Breast epithelium (tissue), 4 donors: ENCODE measurements around the gene SPACA7. TPM values are rescaled to one million over a fixed set of nuclear protein-coding genes. Genes with fewer than 3 reads are reported as not detected.

Experiments used
- DNase-seq, 2 donors: peaks; one replicate each; pipeline ENCODE4 v3.0.0-alpha.2; 2019; ENCODE audit warnings: low spot score in 2 of 2
- H3K27ac ChIP-seq, 2 donors: fragments of 200-600 bp; sonication (generic) in 1 of 2; one replicate each; pipeline ENCODE4 v1.5.1; 2016 to 2019; ENCODE audit warnings: mild to moderate bottlenecking in 1 of 2
- H3K27me3 ChIP-seq, 2 donors: fragments of 200-600 bp; sonication (generic) in 1 of 2; one replicate each; pipeline versions ENCODE4 v1.5.1 to v1.6.0; 2017 to 2019; ENCODE audit warnings: control low read depth in 1 of 2, mild to moderate bottlenecking in 1 of 2
- H3K36me3 ChIP-seq: fragments of 200-600 bp; one replicate; pipeline ENCODE4 v1.5.1; 2019
- H3K4me1 ChIP-seq, 2 donors: fragments of 200-600 bp; sonication (generic); one replicate each; pipeline ENCODE4 v1.5.1; 2016 to 2019; ENCODE audit warnings: control low read depth in 1 of 2
- H3K4me3 ChIP-seq, 3 donors: fragments of 200-600 bp; sonication (generic); 1 replicate in 2 of 3; 2 replicates in 1 of 3; pipeline ENCODE4 v1.5.1; 2016 to 2019; ENCODE audit warnings: mild to moderate bottlenecking in 3 of 3, moderate library complexity in 2 of 3
- H3K9me3 ChIP-seq, 2 donors: fragments of 200-600 bp; sonication (generic) in 1 of 2; one replicate each; pipeline ENCODE4 v1.5.1; 2016 to 2019; ENCODE audit warnings: control low read depth in 1 of 2
- POLR2A ChIP-seq: fragments of 450-650 bp; IDR thresholded peaks from one replicate; pipeline ENCODE4 v1.6.1; 2016; ENCODE audit warnings: antibody characterized with exemption, mild to moderate bottlenecking, moderate library complexity
- POLR2AphosphoS5 ChIP-seq, 3 donors: sonication (generic); formaldehyde crosslinking; IDR thresholded peaks; one replicate each; pipeline ENCODE4 v1.6.1; 2017; ENCODE audit warnings: antibody characterized with exemption in 3 of 3
- intact Hi-C: fragments of 100-400 bp; cut with DNase I; formaldehyde crosslinking; loops from one replicate; pipeline ENCODE4 v1.15.1; 2023; ENCODE audit warnings: low total_unique reads
- total RNA-seq, 3 donors: library from RNA; depleted of rRNA; stranded (reverse); fragments of >200 nt; gene quantifications; one replicate each; pipeline ENCODE4 v1.1.0, GENCODE V29; 2016
- TF ChIP-seq, protein P1 (sequence below), 3 donors: fragments of 450-650 bp; IDR thresholded peaks; one replicate each; pipeline ENCODE4 v1.5.1; 2016 to 2017; ENCODE audit warnings: antibody characterized with exemption in 3 of 3, mild to moderate bottlenecking in 3 of 3, moderate library complexity in 3 of 3

Gene SPACA7
- total RNA-seq, 3 donors from 2014 or later = not detected

DNA sequence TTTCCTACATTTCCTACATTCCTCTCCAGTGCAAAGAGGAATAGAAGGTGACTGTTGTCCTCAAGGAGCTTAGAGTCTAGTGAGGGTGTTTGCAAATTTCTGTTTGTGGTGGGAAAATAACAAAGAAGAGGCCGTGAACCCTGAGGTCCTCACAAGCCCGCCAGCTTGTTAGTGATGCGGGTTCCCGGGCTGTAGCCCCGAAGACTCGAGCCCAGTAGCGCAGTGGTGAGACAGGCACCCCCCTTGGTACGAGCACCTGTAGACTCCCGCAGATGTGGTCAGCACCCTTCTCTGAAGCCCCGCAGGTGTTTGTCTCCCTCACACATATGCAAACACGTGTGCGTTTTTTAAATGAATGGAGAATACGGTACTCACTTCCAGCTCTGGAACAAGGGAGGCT, 26.5 kb upstream of the SPACA7 start:
- Histone ChIP-seq H3K9me3 (no peaks in the 10 kb centered on the region), H3K27me3 (peaks cover 0 to 33% of the 10 kb centered on the region in 2 donors), H3K36me3 (no peaks in the 10 kb centered on the region), H3K27ac (no peak overlapping the region), H3K4me3 (no peak overlapping the region), H3K4me1 (no peaks in the 10 kb centered on the region)
- no peak for DNase-seq
- TF ChIP-seq POLR2AphosphoS5 (IDR thresholded peaks at IDR 0.05) (no peak), POLR2A (no peak)
- TF ChIP-seq, protein P1, sequence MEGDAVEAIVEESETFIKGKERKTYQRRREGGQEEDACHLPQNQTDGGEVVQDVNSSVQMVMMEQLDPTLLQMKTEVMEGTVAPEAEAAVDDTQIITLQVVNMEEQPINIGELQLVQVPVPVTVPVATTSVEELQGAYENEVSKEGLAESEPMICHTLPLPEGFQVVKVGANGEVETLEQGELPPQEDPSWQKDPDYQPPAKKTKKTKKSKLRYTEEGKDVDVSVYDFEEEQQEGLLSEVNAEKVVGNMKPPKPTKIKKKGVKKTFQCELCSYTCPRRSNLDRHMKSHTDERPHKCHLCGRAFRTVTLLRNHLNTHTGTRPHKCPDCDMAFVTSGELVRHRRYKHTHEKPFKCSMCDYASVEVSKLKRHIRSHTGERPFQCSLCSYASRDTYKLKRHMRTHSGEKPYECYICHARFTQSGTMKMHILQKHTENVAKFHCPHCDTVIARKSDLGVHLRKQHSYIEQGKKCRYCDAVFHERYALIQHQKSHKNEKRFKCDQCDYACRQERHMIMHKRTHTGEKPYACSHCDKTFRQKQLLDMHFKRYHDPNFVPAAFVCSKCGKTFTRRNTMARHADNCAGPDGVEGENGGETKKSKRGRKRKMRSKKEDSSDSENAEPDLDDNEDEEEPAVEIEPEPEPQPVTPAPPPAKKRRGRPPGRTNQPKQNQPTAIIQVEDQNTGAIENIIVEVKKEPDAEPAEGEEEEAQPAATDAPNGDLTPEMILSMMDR (IDR thresholded peaks at IDR 0.05) = no peak
- intact Hi-C loops = no loop called here

DNA sequence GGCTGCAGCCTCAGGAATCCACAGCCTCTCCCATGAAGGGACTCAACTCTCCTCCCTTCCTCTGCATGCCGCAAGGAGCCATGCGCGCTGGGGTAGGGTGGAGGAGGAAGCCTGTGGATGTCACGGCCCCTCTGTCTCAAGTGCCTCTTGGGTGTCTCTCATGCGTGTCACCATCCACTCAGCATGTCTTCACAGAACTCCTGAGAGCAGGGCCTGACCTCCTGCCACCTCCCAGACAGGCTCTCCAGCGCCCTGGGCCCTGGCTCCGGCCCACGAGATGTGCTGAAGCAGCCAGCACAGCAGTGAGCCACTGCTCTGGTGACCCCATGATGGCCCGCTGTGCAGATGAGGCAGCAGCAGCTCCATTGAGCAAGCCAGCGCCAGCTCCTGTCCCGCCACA, 25.9 kb upstream of the SPACA7 start:
- no peak for DNase-seq
- no peaks in the 10 kb centered on the region for H3K4me1 ChIP-seq

DNA sequence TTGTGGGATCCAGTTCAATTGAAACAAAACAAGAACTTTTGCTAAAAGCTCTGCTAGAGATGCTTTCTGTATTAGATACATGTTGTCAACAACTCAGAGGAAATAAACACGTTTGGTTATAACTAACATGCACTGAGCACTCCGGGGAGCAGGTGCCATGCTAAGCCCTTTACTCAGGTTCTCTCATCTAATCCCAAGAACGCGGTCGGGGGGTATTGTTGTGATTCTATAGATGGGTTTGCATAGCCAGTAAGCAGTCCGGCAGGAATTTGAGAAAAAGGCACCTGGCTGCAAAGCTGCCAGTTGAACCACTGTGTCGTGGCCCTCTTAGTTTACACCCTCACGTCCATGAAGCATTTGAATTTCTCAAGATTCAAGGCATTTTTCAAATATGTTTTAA, 24.3 kb upstream of the SPACA7 start:
- TF ChIP-seq POLR2AphosphoS5 (IDR thresholded peaks at IDR 0.05) (no peak), POLR2A (no peak)
- TF ChIP-seq, protein P1 (IDR thresholded peaks at IDR 0.05) = no peak
- peaks cover 0 to 19% of the 10 kb centered on the region in 2 donors for H3K27me3 ChIP-seq
- no peaks in the 10 kb centered on the region for H3K9me3 ChIP-seq
- DNase-seq = no peak
- intact Hi-C loops = no loop called here
- H3K4me3 ChIP-seq = no peak overlapping the region
- H3K27ac ChIP-seq = no peak overlapping the region
- H3K4me1 ChIP-seq = no peaks in the 10 kb centered on the region
- H3K36me3 ChIP-seq = no peaks in the 10 kb centered on the region

More for the DNA sequence above, 25.9 kb upstream of the SPACA7 start:
- Histone ChIP-seq H3K27ac (no peak overlapping the region), H3K9me3 (no peaks in the 10 kb centered on the region), H3K4me3 (no peak overlapping the region), H3K36me3 (no peaks in the 10 kb centered on the region), H3K27me3 (peaks cover 0 to 27% of the 10 kb centered on the region in 2 donors)
- intact Hi-C loops = no loop called here
- TF ChIP-seq POLR2A (no peak), POLR2AphosphoS5 (IDR thresholded peaks at IDR 0.05) (no peak)
- TF ChIP-seq, protein P1 (IDR thresholded peaks at IDR 0.05) = no peak

DNA sequence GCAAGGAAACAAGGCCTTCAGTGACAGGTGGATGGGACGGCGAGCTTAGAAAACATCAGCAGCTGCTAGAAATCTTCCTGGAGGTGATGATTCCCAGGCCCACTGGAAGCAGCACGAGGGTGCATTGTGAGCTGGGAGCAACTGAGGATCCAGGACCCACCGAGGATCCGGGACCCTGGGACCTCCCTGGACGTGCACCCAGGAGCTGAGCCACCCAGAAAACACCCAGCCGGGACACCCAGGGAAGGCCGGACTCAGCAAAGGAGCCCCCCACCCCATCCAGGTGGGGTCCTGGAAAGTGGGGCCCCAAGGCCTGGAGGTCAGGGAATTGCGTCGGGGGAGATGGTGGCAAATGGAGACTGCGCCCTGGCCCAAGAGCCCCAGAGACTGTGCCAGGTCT, 22.3 kb upstream of the SPACA7 start:
- no peaks in the 10 kb centered on the region for H3K4me1 ChIP-seq
- H3K27me3 ChIP-seq = peaks cover 0 to 10% of the 10 kb centered on the region in 2 donors
- H3K9me3 ChIP-seq = no peaks in the 10 kb centered on the region
- DNase-seq = no peak
- H3K4me3 ChIP-seq = no peak overlapping the region
- intact Hi-C loops = no loop called here
- no peak overlapping the region for H3K27ac ChIP-seq
- no peaks in the 10 kb centered on the region for H3K36me3 ChIP-seq
- TF ChIP-seq, protein P1 (IDR thresholded peaks at IDR 0.05) = no peak
- TF ChIP-seq POLR2A = no peak
- no peak for TF ChIP-seq POLR2AphosphoS5 (IDR thresholded peaks at IDR 0.05)

DNA sequence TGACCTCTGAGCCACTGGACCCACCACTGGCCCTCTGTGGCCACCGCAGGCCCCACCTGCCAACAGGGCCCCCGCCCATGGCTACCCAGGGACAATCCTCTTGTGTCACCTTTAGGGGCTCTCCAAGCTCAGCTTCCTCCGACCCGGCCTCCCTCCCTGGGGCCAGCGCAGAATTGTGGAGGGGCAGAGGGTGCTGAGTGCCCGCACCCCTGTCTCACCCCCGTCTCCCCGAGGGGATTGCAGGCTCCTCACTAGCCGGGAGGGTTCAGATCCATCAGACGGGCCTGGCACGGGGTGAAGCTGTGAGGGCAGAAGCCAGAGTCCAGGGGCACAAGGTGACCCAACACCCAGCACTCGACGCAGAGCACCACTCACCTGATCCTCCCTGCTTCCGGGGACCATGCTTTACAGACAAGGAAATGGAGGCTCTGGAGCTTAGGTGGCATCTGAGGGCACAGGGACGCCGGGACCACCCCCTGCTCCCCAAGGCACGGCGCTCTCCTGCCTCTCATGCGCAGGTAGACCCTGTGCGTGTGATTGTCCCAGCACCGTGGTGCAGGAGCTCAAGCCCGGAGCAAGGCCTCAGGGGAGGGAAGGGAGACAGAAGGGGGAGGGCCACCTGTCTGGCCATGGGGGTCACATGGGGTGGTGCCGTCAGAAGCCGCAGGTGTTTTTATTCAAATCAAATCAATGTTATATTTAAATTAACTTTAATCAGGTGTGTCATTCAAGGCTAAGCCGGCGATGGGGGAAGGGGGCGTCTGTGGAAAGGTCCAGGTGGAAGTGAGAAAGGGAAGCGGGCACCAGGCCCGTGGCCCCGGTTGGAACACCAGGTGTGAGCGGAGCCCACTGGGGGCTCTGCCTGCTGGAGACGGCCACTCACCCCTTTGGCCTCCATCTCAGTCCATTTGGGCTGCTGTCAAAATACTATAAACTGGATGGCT, 21.6 kb upstream of the SPACA7 start:
- TF ChIP-seq, protein P1 (IDR thresholded peaks at IDR 0.05) = no peak
- TF ChIP-seq POLR2AphosphoS5 (IDR thresholded peaks at IDR 0.05) = no peak
- no peak for TF ChIP-seq POLR2A
- intact Hi-C loops = no loop called here
- no peak overlapping the region for H3K4me3 ChIP-seq
- no peak overlapping the region for H3K27ac ChIP-seq
- H3K36me3 ChIP-seq = no peaks in the 10 kb centered on the region
- H3K27me3 ChIP-seq = peaks cover 0 to 8% of the 10 kb centered on the region in 2 donors
- H3K4me1 ChIP-seq = no peaks in the 10 kb centered on the region
- DNase-seq = no peak
- H3K9me3 ChIP-seq = no peaks in the 10 kb centered on the region
